Skeletal muscle tissue (tissue), 4 donors: ENCODE results near the gene SERPINI1. TPM values are rescaled to one million over a fixed set of nuclear protein-coding genes. Genes with fewer than 3 reads are reported as not detected.

ENCODE experiments used
- H3K27ac ChIP-seq: one replicate; pipeline ENCODE4 v1.7.0; 2013; ENCODE audit warnings: mild to moderate bottlenecking, low read depth, low read length, inconsistent platforms
- H3K27me3 ChIP-seq, 3 donors: one replicate each; pipeline ENCODE4 v1.7.0; 2013; ENCODE audit warnings: low read length in 3 of 3; ENCODE audit not compliant: control insufficient read depth in 3 of 3, insufficient read depth in 3 of 3
- H3K36me3 ChIP-seq, 3 donors: one replicate each; pipeline ENCODE4 v1.7.0; 2013; ENCODE audit warnings: low read length in 3 of 3; ENCODE audit not compliant: control insufficient read depth in 3 of 3, insufficient read depth in 3 of 3
- H3K4me1 ChIP-seq, 3 donors: one replicate each; pipeline ENCODE4 v1.7.0; 2013; ENCODE audit warnings: low read length in 3 of 3, mild to moderate bottlenecking in 3 of 3; ENCODE audit not compliant: control insufficient read depth in 3 of 3, insufficient read depth in 3 of 3
- H3K4me3 ChIP-seq, 3 donors: one replicate each; pipeline ENCODE4 v1.7.0; 2013; ENCODE audit warnings: low read length in 3 of 3
- H3K9ac ChIP-seq, 3 donors: one replicate each; pipeline ENCODE4 v1.7.0; 2013; ENCODE audit warnings: low read length in 3 of 3, mild to moderate bottlenecking in 3 of 3, moderate library complexity in 2 of 3, low read depth in 1 of 3
- H3K9me3 ChIP-seq, 3 donors: one replicate each; pipeline ENCODE4 v1.7.0; 2013; ENCODE audit warnings: low read length in 3 of 3; ENCODE audit not compliant: control insufficient read depth in 3 of 3
- total RNA-seq: library from RNA; depleted of rRNA; stranded (reverse); fragments of >200 nt; gene quantifications from one replicate; pipeline ENCODE4 v1.2.3, GENCODE V29; 2014
- donor health status: Osteomylitis.

Gene SERPINI1
- total RNA-seq, 1 donor from 2014 or later = 17.7 TPM

DNA sequence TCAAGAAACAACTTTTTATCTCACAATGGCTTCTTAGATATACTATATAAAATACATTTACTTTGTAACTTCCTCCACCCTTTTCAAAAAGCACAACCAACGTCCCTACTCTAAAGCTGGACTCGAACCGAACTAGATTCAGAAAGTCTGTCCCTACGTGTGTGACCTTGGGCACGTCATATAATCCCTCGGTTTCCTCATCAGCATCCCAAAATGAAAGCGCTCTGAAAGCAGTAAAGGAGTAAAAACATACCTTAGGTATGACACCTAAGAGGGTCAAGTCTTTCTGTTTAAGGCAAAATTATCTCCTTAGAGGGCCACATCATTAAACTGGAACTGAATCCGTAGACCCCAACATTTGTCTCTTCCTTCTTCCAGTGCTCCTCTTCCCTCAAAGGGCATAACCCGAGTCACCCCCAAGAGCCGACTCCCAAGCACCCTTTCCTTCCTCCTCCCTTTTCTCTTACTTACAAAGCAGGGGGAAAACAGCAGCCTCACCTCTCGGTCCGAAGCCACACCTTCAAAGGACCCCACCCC, 1.5 kb upstream of the SERPINI1 start:
- Histone ChIP-seq H3K4me3 (peak overlapping the region; percentile 93 to 95 (median 95)), H3K27me3 (no peaks in the 10 kb centered on the region), H3K9ac (peak overlapping the region; percentile 92 to 94 (median 93)), H3K36me3 (no peaks in the 10 kb centered on the region), H3K4me1 (peaks cover 0 to 30% (median 10%) of the 10 kb centered on the region in 3 donors), H3K9me3 (no peaks in the 10 kb centered on the region), H3K27ac (peak overlapping the region; percentile 87)

DNA sequence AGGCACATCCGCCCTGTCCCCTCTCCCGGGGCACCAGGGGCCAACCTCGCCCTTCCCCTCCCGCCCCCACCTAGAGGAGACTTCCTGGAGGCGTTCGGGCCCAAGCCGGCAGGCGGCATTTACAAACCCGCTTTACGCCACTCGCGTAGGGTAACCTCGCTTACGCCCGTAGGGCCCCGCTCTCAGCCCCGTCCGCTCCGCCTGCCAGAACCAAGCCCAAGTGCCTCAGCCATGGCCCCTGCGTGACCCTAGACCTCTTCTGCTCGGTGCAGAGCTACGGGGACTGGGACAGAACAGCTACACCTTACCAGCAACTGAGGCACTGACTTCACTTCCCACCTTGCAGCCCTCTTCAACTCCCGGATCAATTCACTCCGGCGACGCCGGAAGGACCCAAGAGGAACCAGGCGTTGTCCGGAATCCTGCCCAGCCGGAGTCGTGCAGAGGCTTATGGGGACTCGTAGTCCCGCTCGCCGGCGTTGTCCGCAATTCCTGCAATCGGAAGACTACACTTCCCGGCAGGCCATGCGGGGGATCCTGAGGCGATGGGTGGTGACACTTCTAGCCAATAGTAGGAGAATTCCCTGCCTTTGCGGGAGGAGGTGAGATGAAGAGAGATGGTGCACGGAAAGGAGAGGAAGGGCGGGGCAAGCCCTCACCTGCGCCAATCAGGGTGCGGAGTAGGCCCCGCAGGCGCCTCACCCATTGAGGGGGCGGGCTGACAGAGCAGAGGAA, 856 bp upstream of the SERPINI1 start, which contains the start of gene PDCD10:
PDCD10 (minus strand) TSS at position 395 of the 735 bp plus-strand sequence. CDS start 14,735 bp downstream, outside the sequence.
- H3K4me3 ChIP-seq = peak within 1 kb of the TSS; percentile 93 to 95 (median 95)
- no peaks in the 10 kb centered on the region for H3K27me3 ChIP-seq
- peak within 1 kb of the TSS; percentile 92 to 94 (median 93) for H3K9ac ChIP-seq
- no peaks in the 10 kb centered on the region for H3K36me3 ChIP-seq
- H3K27ac ChIP-seq = peak within 1 kb of the TSS; percentile 87
- H3K4me1 ChIP-seq = peaks cover 0 to 30% (median 9%) of the 10 kb centered on the region in 3 donors
- H3K9me3 ChIP-seq = no peaks in the 10 kb centered on the region

DNA sequence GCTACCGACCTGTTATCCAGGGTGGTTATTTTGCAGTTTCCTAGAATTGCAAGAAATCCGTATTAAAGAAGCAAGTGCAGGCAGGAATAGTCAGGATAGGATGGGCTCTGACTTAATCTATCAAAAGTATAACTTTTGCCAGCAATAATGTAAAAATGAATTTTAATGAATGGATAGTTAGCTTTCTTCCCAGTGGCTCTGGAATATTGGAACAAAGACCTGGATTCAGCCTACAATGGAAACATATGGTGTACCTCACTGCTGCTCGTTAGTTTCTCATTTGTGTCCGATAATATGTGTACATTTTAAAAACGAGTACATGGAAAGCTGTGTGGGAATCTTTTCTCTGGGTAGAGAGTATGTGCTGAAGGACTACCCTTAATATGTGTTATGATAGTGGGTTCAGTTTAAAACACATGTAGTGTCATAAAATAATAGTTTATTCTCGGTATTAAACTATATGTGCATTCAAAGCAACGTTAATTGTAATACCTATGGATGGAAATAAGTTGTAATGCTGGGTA, 805 bp downstream of the SERPINI1 start:
- Histone ChIP-seq H3K4me3 (peak overlapping the region; percentile 93 to 95 (median 95)), H3K9ac (peak overlapping the region in 2 of 3 donors; percentile 65 to 74), H3K27ac (no peak overlapping the region), H3K27me3 (no peaks in the 10 kb centered on the region), H3K9me3 (no peaks in the 10 kb centered on the region), H3K36me3 (no peaks in the 10 kb centered on the region), H3K4me1 (peaks cover 0 to 30% (median 9%) of the 10 kb centered on the region in 3 donors)

DNA sequence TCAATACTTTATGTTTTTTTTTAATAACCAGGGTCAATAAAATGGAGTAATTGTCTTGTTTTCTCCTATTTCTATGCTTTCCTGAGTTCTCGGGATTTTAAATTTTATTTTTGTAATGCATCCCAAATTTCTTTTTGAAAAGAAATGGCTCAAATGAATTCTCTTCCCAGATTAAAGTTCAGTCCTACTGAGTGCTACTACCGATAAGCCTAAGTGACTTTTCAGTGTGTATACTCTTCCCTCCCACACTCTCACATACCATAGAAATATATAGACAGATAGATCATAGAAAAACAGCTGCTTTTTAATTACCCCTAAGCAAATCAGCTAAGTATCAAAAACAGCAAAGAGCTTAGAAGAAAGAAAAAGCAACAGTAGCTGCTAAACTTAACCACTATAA, 1.5 kb downstream of the SERPINI1 start:
- H3K36me3 ChIP-seq = no peaks in the 10 kb centered on the region
- H3K4me3 ChIP-seq = no peak overlapping the region
- no peak overlapping the region for H3K27ac ChIP-seq
- peaks cover 0 to 30% (median 9%) of the 10 kb centered on the region in 3 donors for H3K4me1 ChIP-seq
- H3K9ac ChIP-seq = no peak overlapping the region
- H3K9me3 ChIP-seq = no peaks in the 10 kb centered on the region
- no peaks in the 10 kb centered on the region for H3K27me3 ChIP-seq

DNA sequence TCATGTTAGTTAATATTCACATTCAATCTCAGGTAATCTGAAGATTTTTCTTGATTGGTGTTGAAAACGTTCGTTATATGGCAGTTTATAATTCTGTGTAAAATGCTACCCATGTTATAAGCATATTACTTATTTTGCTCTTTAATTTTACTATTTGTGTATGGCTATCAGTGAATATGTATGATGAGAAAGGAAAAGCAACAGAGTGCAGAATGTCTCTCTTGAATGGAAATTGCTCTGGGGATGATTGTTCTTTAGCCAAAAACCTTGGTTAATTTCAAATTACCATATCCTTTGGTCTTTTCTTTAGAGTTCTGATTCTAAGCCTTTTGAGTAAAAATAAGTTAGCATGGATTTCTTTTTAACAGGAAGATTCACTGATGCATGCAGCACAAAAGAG, 2.5 kb downstream of the SERPINI1 start:
- Histone ChIP-seq H3K4me3 (no peak overlapping the region), H3K27ac (no peak overlapping the region), H3K27me3 (no peaks in the 10 kb centered on the region), H3K9me3 (no peaks in the 10 kb centered on the region), H3K36me3 (no peaks in the 10 kb centered on the region), H3K4me1 (peaks cover 0 to 23% (median 9%) of the 10 kb centered on the region in 3 donors), H3K9ac (no peak overlapping the region)

DNA sequence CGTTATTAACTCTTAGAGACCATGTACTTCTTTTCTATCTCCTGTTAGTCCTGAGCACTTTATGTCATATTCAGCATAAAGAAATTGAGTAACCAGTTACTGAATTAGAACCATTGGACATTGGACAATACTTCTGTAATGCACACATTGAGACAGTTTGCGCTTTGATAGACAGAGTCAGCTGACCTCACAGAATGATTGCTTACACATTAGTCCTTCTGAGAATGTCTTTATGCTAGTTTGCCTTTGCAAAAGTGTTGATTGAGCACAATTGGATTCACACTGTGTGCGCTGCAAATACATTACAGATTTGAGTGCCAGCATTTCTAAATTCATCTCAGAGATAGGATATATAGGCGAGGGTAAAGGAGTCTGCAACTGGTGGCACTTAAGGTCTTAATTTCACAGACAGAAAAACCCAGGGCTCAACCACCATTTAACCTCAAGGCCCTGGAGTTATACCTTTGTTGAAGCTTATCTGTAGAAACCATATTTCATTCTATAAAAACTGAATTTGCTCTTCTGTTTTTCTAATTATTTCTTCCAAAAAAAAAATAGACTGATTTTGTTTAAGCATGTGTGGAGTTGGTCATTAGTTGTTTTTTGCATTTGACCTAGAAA, 3.8 kb downstream of the SERPINI1 start:
- no peaks in the 10 kb centered on the region for H3K27me3 ChIP-seq
- H3K27ac ChIP-seq = no peak overlapping the region
- H3K36me3 ChIP-seq = no peaks in the 10 kb centered on the region
- no peak overlapping the region for H3K4me3 ChIP-seq
- no peaks in the 10 kb centered on the region for H3K9me3 ChIP-seq
- no peak overlapping the region for H3K9ac ChIP-seq
- peaks cover 0 to 12% (median 5%) of the 10 kb centered on the region in 3 donors for H3K4me1 ChIP-seq

DNA sequence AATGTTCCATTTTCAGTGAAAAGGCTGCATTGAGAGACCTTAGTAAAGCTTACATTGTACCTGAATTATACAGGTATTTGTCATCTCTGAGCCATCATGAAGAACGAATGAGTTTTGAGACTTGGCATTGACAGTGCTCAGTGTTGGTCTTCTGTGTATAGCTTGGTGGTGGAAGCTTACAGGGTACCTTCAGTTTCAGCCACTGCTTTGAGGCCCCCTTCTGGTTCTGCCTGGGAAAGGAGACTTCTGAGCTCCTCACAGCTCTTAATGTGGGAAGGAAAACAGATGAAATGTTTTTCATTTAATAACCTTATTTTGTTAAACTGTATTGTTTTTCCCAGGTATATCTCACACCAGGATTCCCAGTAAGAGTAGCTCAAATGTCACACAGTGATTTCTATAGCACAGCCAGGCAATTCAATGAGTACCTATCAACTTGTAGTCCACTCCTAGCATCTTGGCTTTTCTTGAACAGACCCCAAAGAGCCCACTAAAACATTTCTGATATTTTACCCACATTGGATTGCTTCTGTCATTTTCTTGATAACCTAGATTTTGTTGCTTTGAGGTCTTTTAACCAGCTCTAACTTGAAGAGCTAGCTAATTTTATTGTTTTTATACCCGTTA, 5.6 kb downstream of the SERPINI1 start:
- H3K27me3 ChIP-seq = no peaks in the 10 kb centered on the region
- H3K4me1 ChIP-seq = peaks cover 0 to 1% (median 1%) of the 10 kb centered on the region in 3 donors
- no peaks in the 10 kb centered on the region for H3K36me3 ChIP-seq
- H3K9me3 ChIP-seq = no peaks in the 10 kb centered on the region
- no peak overlapping the region for H3K4me3 ChIP-seq
- H3K27ac ChIP-seq = no peak overlapping the region
- no peak overlapping the region for H3K9ac ChIP-seq

DNA sequence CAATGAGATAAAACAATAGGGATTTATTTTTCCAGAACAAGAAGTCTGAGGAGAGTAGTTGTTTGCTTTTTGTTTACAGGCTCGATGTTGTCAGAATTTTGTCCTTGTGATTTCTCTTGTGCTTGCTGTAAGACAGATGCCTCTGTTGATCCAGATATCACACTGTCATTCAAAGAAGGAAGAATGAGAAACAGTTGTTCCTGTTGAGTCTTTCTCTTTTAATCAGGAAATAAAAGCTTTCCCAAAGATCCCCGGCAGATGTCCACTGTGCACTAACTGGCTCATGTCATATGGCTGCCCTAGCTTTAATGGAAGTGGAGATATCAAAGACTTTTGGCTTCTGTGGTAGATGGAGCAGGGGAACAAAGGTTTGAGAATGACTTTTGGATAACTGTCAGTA, 6.8 kb downstream of the SERPINI1 start:
- H3K27me3 ChIP-seq = no peaks in the 10 kb centered on the region
- no peak overlapping the region for H3K27ac ChIP-seq
- no peaks in the 10 kb centered on the region for H3K4me1 ChIP-seq
- H3K9ac ChIP-seq = no peak overlapping the region
- H3K36me3 ChIP-seq = no peaks in the 10 kb centered on the region
- H3K9me3 ChIP-seq = no peaks in the 10 kb centered on the region
- H3K4me3 ChIP-seq = no peak overlapping the region

DNA sequence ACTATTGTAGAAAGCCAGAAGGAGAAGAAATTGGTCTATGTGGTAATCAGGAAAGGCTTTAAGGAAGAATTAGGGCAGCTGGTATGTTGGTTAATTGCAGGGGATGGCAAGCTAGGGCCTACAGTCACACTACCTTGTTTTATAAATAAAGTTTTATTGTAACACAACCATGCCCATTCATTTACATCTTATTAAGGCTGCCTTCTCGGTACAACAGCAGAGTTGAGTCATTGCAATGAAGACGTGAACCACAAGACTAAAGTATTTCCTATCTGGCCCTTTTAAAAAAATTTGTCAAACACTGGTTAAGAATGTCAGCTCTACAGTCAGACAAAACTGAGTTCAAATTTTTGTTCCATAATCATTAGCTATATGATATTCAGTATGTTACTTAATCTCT, 8.3 kb downstream of the SERPINI1 start:
- no peaks in the 10 kb centered on the region for H3K36me3 ChIP-seq
- no peak overlapping the region for H3K9ac ChIP-seq
- H3K27me3 ChIP-seq = no peaks in the 10 kb centered on the region
- H3K27ac ChIP-seq = no peak overlapping the region
- H3K9me3 ChIP-seq = no peaks in the 10 kb centered on the region
- no peak overlapping the region for H3K4me3 ChIP-seq
- no peaks in the 10 kb centered on the region for H3K4me1 ChIP-seq
